HG03521 (cell line): ENCODE measurements around the gene EN2.

Source experiments
- ATAC-seq: cut with Tn5 transposase; IDR thresholded peaks from one replicate; pipeline ENCODE4 v1.9.1; 2021; ENCODE audit warnings: mild to moderate bottlenecking, moderate library complexity; ENCODE audit not compliant: unreplicated experiment

The EN2 gene

GRCh38 chr7:155506854-155507337, 49.0 kb downstream of the EN2 start:
- ATAC-seq: no peak

GRCh38 chr7:155507576-155507975, 49.6 kb downstream of the EN2 start:
- no peak for ATAC-seq

- ATAC-seq: no peak
Observed at GRCh38 chr7:155508376-155509358, 50.7 kb downstream of the EN2 start.

- ATAC-seq: no peak
Observed at GRCh38 chr7:155509359-155509724, 51.4 kb downstream of the EN2 start.

- ATAC-seq: no peak
Observed at GRCh38 chr7:155509725-155510551, 52.0 kb downstream of the EN2 start.

GRCh38 chr7:155510975-155511701, 53.2 kb downstream of the EN2 start:
- no peak for ATAC-seq

GRCh38 chr7:155511702-155511996, 53.7 kb downstream of the EN2 start:
- ATAC-seq: no peak

GRCh38 chr7:155512246-155512887, 54.4 kb downstream of the EN2 start:
- no peak for ATAC-seq

- ATAC-seq: no peak
Observed at GRCh38 chr7:155513543-155514285, 55.8 kb downstream of the EN2 start.

- no peak for ATAC-seq
Observed at GRCh38 chr7:155514296-155514695, 56.4 kb downstream of the EN2 start.
